NCI-H82 (cell line): ENCODE data around the gene NOS1AP.
"Not testable (repeated sequence)": the region's sequence is repeated elsewhere in the genome, so short reads cannot be mapped to it uniquely, and the experiment has no call there.

ENCODE experiments used
- DNase-seq: peaks from one replicate; lab custom pipeline; 2025; lab: John Stamatoyannopoulos, UW

The NOS1AP gene

DNA sequence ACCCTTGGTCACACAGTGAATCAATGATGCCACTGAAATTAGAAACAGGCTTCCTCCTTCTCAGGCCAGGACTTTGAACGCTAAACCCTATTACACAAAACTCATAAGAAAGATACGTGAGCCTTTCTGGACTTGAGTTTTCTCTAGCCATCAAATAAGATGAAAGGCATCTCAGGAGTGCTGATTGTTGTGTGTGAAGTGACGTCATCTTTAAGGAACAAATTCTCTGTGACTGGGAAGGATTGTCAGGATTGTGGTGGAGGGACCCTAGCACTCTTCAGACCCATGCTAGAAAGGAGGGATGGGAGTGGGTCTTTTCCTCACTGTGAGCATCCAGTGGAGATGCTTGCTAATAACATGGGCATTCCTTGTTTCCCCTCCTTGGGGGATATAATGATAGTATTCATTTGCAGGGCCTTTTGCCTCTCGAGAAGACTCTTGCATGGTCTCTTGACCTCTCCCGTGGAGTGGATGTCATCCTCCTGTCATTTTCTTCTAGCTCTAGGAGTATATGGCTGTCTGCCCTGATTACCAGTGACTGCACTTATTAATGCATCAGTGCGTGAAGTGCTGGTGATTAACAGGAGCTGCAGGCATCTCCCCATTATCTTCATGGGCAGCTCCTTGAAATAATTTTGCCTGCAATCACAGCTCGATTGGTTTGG lies 267.3 kb downstream of the NOS1AP start:
- DNase-seq: no peak

DNA sequence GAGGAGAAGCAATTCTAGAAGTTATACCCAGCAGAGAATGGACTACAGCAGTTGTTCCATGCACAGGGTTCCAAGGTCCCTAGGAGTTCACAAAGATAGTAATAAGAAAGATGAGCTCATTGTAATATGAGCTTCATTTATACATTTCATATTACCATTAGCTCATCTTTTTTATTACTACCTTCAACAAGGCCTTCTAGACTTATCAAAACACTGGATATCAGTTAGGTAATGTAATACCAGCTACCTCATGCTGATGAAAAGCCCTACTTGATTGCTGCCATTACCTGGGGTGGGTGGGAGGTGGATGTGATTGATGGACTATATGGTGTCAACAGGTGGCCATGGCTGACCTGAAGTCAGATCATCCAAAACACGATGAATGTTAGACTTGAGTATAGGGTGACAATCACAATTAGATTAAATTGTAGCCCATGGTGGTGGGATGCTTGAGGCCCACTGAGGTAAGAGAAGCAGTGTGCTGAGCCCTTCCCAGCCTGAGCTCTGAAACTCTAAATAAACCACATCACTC lies 273.0 kb downstream of the NOS1AP start:
- no peak for DNase-seq

DNA sequence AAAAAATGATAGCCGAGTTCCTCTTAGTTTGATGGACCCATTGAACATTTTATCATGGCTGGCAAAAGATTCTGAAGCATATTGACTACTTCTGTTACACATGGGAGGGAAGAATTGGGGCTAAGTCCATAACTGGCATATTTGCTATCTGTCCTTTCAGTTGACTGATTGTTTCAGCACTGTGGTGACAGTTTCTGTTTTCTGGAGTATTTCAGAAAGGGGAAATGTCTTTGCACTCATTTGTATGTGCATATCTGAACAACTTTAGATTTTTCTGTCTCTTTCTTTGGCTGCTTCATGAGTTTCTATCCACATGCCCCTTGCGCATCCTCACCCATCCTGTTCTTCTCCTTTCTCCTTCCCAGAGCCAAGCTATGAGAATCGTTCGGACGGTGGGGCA lies 274.0 kb downstream of the NOS1AP start:
- no peak for DNase-seq

DNA sequence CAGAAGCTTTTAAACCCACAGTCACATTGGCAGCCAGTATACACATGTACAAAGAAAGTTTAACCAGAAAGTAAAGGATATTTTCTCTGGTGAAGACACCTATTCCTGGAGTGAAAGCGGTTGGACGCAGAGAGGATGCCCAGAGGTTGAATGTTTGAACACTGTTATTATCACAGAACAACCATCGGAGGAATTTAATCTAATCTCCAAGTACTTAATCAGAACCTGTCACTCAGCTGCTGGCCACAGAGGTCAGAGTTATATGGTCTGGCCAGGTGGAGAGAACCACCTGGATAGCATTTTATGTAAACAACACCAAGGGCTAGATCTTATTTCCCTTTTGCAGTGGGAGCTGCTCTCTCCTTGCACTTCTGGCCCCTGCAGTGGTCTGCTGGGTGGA lies 277.8 kb downstream of the NOS1AP start:
- peak; percentile 24 for DNase-seq

DNA sequence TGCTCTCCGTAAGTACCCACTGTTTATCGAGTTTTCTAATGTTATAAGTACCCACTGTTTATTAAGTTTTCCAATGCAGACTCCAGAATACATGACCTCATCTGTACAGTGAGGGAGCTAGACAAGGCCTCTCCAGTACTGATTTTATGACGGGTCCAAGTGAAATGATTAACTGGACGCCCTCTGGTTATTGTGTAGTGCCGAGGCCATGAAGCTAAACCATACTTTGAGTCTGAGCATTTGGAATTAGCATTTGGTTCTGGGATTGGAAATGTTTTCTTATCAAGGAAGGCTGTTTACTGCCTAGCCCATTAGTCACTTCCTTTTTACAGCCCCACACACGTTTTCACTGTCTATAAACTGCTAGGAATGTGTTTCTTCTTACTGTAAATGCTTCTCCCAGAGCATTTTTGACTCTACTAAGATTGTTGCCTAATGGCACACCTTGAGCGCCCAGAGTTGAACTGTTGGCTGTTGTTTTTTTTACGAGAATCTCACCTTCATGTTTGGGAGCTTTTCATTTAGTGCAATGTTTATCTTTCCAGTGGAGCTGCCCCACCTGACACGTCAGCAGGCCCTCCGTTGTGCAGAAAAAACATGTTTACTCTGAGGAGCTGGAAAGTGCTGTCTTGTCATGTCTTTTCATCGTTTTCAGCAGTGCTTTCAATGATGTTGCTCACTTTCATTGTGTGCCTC lies 280.3 kb downstream of the NOS1AP start:
- DNase-seq: no peak

DNA sequence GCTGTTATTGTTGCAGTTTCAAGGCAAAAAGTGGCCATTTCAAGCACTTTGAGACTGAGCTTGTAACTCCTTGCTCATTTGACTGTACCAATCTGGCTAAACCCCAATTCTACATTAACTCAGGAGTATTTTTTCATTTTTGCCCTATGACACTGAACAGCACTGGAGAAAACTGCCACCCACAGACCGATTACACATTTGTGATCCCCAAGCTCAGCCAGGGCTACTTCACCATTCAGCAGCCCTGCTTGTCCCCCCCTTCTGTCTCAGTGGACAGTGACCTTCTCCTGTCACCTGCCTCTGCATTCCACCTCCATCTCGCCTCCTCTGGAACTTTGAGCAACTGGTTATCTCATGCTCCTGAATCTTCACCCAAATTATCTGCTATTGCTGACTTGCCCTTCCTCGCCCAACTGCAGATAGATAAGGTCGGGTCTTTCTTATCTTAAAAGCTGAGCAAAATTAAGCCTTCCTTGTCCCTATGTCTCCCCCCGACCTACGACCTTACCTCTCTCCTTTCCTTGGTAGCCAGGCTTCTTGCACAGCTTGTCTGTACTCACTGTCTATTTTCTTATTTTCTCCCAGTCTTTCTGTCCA lies 281.9 kb downstream of the NOS1AP start:
- DNase-seq: no peak

DNA sequence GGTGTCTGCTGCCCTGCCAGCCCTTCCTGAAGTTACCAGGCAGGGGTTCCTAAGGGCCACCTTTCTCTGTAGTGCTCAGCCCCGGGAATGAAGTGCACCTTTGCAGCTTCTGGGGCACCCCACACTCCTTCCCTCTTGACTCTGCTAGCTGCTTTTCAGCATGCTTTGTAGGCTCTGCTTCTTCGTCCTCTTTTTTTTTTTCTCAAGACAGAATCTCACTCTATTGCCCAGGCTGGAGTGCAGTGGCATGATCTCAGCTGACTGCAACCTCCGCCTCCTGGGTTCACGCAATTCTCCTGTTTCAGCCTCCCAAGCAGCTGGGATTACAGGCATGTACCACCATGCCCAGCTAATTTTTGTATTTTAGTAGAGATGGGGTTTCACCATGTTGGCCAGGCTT lies 282.4 kb downstream of the NOS1AP start:
- DNase-seq: not testable (repeated sequence)

DNA sequence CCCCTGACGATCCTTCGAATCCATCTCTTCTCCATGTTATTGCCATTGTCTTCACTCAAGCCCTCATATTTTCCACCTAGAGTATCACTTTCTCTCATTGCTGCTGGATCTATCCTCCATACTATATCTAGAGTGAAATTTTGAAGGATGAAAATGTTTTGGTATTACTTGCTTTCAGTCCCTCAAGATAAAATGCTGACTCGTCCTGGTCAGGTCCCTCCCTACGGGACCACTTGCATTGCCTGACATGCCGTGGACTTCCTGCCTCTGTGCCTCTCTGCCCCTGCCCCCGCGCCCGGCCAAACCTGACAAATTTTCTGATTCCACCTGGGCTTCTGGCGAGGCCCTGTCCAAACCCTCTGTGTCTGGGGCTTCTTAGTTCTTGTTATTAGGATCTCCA lies 283.6 kb downstream of the NOS1AP start:
- DNase-seq: no peak

DNA sequence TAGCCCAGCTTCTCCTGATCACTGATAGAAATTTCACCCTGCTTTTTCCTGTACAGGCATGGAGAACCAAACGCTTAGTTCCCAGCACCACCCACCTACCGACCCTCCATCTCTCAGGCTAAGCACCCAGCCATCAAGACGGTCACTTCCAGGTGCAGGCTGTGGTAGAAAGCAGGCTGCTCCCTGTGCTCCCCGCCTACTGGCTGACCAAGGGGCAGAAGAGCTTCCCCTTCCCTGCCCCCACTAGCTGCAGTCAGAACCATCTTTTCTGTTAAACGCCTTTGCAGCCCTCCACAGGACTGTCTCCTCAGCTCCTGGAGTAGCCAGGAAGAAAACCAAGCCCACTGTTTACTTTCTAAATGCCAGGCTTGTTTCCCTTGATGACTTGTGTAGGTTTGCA lies 284.2 kb downstream of the NOS1AP start:
- no peak for DNase-seq

DNA sequence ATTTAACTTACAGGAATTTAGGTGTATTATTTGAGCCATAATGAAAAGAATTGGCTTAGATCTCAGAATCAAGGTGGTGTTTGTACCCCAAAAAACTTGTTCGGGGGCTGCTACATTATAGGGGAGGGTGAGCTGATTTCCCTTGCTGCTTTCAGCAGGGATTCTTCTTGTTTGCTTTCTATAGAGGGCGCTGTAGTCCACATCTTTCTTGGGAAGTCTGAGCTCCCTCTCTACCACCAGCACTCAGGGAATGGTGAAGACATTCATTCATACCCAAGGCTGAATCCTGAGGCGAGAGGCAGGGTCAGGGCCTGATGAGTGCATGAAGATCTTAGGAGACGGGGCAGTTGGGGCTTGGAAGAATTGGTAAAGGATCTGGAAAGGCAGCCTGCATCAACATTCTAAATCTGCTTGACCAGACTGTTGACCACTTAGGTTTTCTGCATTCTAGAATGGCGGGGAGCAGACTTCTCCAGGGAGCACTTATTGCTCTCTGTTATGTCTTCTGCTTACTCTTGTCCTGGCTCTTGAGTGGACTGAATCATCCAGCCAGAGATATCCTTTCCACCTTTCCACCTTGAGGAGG lies 288.3 kb downstream of the NOS1AP start:
- peak; percentile 77 for DNase-seq

DNA sequence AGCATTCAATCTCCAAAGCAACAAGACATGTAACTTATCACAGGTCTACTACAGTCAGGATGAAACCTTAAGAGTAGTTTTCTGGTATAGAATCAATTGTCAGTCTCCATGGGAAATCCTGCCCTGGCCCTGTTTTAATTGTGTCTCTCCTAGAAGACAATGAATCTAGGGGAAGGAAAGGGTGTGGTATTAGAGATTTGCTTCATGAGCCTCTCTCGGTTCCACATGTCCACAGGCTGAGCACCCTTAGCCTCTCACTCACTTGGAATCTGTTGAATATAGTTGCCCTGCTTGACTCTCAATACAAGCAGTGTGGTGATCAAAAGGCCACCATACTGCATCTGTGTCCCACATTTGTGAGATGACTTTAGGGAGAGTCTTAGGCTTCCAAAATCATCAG lies 289.4 kb downstream of the NOS1AP start:
- DNase-seq: no peak

DNA sequence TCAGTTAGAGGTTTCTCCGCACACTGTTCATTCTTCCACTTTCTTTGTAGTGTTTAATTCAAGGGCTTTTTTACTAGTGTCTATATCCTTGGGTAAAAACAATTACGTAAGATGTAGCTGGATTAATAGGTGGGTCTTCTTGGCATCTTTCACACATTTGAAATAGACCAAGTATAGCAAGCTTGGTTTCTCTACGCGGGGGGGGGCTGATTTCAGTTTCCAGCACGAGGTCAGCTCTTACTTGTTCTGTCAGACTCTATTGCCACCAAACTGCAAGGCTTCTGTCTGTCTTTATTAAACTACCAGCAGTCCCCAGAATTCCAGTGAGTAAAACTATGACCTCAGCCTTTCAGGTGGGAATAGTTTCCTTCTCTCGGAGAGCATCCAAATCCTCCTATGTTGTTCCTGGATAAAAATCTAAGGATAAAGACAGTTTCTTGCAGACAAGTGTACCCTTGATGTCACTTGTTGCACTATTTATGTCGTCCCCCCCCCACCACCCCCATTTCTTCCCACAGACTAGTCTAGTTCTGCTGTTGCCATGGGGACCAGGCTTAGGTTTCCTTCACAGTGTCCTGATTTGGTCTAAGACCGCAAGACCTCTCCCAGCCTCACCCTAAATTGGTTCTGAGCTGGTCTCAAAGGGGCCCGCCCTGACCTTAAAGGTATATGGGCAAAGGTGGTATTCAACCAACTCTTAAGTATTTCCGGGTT lies 290.2 kb downstream of the NOS1AP start:
- DNase-seq: no peak

DNA sequence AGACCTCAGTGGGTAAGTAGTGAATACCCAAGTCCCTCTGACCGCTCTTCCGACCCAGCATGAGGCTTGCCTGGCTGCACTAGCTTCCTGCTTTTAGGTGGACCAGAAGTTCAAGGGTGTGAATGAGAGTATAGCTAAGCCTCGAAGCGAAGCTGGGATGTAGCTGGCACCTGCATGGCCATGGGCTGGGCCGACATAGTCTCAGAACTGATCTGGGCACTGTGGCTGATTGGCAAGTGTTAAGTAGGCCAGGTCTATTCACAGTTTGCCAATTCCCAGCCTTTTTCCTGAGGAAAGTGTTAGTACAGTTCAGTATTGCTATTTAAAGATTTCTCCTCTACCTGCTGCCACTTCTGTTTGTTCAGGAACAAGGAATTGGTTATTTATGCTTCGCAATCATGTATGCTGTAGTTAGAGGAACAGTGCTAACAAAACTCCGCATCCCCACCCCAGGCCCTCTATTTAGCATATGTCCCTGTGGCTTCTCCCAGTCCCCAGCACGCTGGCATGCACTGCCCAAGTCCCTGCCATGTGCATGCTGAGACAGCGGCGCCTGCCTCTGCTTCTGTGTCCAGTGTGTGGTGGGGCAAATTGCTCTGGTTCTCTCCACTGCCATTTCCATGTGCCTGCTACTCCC lies 290.9 kb downstream of the NOS1AP start:
- DNase-seq: no peak

DNA sequence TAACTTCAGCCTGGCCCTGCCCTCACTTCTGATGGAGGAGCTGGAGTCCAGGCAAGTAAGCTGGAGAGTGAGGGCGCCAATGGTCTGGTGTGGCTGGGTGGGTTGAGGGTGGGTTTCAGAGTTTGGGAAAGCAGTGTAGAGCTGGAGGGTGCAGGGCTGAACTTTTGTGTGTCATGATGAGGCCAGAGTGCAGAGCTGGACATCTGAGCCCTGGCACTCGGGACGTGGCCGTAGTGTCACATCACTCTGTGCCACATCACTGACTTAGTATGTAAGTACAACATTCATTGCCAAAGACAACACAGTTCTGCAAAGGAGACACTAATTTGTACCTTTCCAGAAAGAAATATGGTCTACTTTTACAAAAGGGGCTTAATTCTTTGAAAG lies 291.4 kb downstream of the NOS1AP start:
- no peak for DNase-seq

DNA sequence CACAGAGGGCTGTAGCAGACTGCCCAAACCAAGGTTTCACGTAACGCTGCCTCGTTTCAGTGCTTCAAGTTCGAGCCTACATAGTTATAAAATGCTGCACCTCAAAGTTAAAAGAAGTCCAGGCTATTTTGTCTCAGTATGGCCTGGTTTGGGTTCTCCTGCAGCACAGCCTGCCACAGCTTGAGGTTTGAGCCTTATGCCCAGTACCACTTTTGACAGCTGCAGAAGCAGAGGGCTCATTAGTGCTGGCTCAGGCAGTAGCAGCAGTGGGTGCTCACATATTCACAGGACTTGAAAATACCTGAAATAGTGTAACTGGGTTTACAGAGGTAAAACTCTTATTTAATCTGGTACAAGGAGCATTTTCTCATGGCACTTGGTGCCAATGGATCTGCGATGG lies 291.9 kb downstream of the NOS1AP start:
- no peak for DNase-seq

DNA sequence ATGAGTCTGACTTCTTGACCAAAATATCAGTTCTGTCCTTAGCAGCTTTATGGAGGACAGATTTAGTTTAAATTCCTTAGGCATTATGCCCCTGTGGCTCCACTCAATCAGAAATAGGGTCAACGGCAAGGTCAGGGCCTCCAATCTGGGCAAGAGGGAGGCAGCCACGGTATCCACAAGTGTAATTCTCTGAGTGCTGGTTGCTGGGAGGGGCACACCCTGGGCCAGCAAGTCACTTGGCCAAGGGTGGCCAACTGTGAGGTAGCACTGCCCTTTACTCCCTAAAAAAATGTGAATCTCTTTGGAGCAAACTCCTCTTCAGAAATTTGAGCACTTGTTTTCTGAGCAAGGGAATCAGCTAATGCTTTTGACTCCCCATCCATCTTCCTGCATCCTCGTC lies 294.3 kb downstream of the NOS1AP start:
- DNase-seq: no peak

DNA sequence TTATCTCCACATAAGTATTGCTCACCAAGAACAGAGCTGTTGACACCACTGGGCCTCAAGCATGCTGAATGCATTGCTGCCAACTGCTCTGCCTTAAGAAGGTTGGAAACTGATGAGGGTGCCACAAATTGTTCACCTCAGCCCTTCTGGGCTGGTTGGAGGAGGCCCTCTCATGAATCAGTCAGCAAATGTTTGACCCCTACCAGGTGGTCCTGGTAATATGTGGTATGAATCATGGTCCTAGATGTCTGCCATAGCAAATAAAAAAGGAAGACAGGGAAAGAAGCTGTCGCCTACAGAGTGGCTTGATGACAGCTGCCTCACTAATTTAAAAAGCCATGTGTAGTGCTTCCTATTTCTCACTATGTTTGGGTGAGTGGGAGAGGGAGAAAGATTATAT lies 295.0 kb downstream of the NOS1AP start:
- DNase-seq: no peak

DNA sequence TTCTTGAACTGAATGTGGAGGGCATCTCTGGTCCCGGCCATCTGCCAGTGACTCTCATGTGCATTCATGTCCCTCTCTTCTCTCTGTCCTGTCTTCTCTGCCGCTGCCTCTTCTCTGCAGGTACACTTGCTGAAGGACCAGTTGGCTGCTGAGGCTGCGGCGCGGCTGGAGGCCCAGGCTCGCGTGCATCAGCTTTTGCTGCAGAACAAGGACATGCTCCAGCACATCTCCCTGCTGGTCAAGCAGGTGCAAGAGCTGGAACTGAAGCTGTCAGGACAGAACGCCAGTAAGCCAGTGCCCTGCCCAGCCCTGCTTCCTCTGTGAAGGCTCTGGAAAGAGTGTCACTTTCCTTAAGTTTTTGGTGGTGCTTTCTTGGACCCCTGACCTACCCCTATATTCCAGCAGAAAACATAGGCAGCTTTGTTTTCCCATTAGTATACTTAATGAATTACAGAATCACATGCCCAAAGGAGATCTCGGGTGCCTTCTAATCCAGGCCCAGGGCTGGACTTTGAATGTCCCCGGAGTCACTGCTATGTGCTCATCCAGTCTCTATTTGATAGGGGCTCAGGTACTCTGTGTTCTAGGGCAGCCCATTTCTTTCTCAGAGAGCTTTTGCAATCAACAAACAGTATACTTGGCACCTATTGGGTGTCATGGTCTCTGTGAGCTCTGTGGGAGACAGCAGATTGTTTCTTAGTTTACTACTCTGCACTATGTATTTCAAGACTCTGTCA lies 296.0 kb downstream of the NOS1AP start:
- DNase-seq: no peak

DNA sequence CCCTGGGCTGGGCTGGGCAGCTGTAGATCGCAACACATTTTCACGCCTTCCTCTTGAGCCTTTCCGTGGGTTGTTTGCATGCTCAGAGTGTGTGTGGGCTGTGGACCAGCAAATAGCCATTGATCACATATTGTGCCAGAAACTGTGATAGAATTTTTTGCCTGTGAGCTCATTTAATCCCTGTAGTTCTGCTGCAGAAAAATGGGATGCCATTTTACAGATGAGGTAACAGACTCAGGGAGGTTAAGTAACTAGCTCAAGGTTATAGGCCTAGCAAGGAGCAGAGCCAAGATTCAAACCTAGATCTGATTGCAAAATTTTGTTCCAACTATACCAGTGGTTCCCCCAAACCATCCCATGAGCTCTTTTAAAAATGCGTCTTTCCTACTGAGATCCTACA lies 296.7 kb downstream of the NOS1AP start:
- DNase-seq: no peak

DNA sequence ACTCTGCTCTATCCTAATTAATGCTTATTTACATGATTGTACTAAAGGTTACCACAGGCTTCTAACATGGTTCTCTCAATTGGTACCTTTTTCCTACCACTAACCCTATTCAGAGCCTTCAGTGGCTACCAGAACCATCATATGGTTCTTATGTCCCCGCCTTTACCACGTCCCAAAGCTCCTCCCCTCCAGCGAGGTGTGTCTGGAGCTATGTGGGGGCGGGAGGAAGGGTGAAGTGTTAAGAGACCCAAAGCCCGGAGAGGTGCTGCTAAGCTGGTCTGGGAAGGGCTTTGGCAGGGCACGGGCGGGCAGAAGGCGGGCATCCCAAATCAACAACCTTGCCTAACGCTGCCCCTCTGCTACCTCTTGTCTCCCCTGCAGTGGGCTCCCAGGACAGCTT lies 297.2 kb downstream of the NOS1AP start:
- no peak for DNase-seq

DNA sequence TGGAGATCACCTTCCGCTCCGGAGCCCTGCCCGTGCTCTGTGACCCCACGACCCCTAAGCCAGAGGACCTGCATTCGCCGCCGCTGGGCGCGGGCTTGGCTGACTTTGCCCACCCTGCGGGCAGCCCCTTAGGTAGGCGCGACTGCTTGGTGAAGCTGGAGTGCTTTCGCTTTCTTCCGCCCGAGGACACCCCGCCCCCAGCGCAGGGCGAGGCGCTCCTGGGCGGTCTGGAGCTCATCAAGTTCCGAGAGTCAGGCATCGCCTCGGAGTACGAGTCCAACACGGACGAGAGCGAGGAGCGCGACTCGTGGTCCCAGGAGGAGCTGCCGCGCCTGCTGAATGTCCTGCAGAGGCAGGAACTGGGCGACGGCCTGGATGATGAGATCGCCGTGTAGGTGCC lies 297.6 kb downstream of the NOS1AP start:
- DNase-seq: no peak
